Kidney (tissue), 14 donors: Measurements from ENCODE around the gene ZBED4. TPM values are rescaled to one million over a fixed set of nuclear protein-coding genes. Genes with fewer than 3 reads are reported as not detected.

ENCODE experiments used
- DNase-seq, 5 donors: peaks; one replicate each; pipeline ENCODE4 v3.0.0-alpha.2; 2013 to 2020
- FAIRE-seq: peaks from 2 replicates; lab custom pipeline; 2012; peaks lifted over from hg19 to GRCh38; lab: Jason Lieb, UNC
- H3K27ac ChIP-seq, 2 donors: one replicate each; pipeline ENCODE4 v1.7.0; 2013; ENCODE audit warnings: low read depth in 2 of 2, low read length in 2 of 2, inconsistent platforms in 1 of 2
- H3K27me3 ChIP-seq: one replicate; pipeline ENCODE4 v1.7.1; 2013; ENCODE audit warnings: low read length, inconsistent platforms; ENCODE audit not compliant: control insufficient read depth, insufficient read depth
- H3K36me3 ChIP-seq, 3 donors: one replicate each; pipeline versions ENCODE4 v1.7.0 to v1.7.1; 2013; ENCODE audit warnings: low read length in 3 of 3, control low read depth in 1 of 3, inconsistent platforms in 1 of 3; ENCODE audit not compliant: insufficient read depth in 3 of 3, control insufficient read depth in 2 of 3
- H3K4me1 ChIP-seq, 3 donors: one replicate each; pipeline versions ENCODE4 v1.7.0 to v1.7.1; 2013; ENCODE audit warnings: low read length in 3 of 3, inconsistent platforms in 1 of 3, low read depth in 1 of 3; ENCODE audit not compliant: control insufficient read depth in 2 of 3, insufficient read depth in 2 of 3
- H3K4me3 ChIP-seq, 3 donors: one replicate each; pipeline versions ENCODE4 v1.7.0 to v1.8.1; 2013; ENCODE audit warnings: low read length in 3 of 3, control low read depth in 1 of 3, inconsistent platforms in 1 of 3
- H3K9ac ChIP-seq, 3 donors: one replicate each; pipeline versions ENCODE4 v1.7.0 to v1.7.1; 2013; ENCODE audit warnings: low read length in 3 of 3, control low read depth in 1 of 3, inconsistent platforms in 1 of 3
- H3K9me3 ChIP-seq, 3 donors: one replicate each; pipeline versions ENCODE4 v1.7.0 to v1.7.1; 2013; ENCODE audit warnings: low read length in 3 of 3, control low read depth in 1 of 3, inconsistent platforms in 1 of 3; ENCODE audit not compliant: control insufficient read depth in 2 of 3, insufficient read depth in 1 of 3
- CTCF ChIP-seq: IDR thresholded peaks from 3 replicates; pipeline ENCODE4 v1.5.1; 2012; ENCODE audit warnings: mild to moderate bottlenecking, moderate library complexity, borderline replicate concordance; ENCODE audit not compliant: insufficient read depth; ENCODE audit errors: extremely low read depth
- intact Hi-C: fragments of 100-400 bp; cut with DNase I; formaldehyde crosslinking; loops from one replicate; pipeline ENCODE4 v1.11.1; 2022
- polyA plus RNA-seq: library from polyadenylated mRNA; stranded (reverse); fragments of 350-450 nt; fragmentation: Illumina TruSeq; extraction: RNeasy Lipid Tissue Mini Kit (QIAGEN cat#74804); gene quantifications from one replicate; pipeline ENCODE4 v1.2.3, GENCODE V29; 2014; ENCODE audit warnings: low read depth, low replicate concordance; ENCODE audit not compliant: insufficient read depth
- total RNA-seq: library from RNA; stranded (reverse); fragmentation: NEBNext Ultra II Directional; extraction: Animal tissue kit (Norgen Biotek cat#: 25700); gene quantifications from one replicate; pipeline ENCODE4 v1.2.1, GENCODE V29; 2021
- donor health status: control.
- donor health status: control.
- donor health status: control.
- donor health status: control.
- donor health status: control.
- donor health status: DM: yes; HTN: yes; CAD: no.
- donor health status: Normal renal cell carcinoma (clear cell type).

ZBED4 gene
- total and polyA plus RNA-seq, 2 donors from 2014 or later = 2.1 to 12.9 TPM

GRCh38 chr22:49812838-49813237 is 40.8 kb upstream of the ZBED4 start:
- Histone ChIP-seq H3K27me3 (no peaks in the 10 kb centered on the region), H3K9me3 (no peaks in the 10 kb centered on the region), H3K4me3 (no peak overlapping the region), H3K27ac (no peak overlapping the region), H3K4me1 (peaks cover 0 to 14% (median 6%) of the 10 kb centered on the region in 3 donors), H3K36me3 (peaks cover 0 to 20% (median 4%) of the 10 kb centered on the region in 3 donors), H3K9ac (no peak overlapping the region)
- DNase-seq (peak in 1 of 5 donors; percentile 32), FAIRE-seq (no peak)
- no peak for TF ChIP-seq CTCF
- intact Hi-C loops = no loop called here

GRCh38 chr22:49814164-49814686 is 39.4 kb upstream of the ZBED4 start:
- DNase-seq (no peak), FAIRE-seq (no peak)
- Histone ChIP-seq H3K36me3 (peaks cover 0 to 26% (median 4%) of the 10 kb centered on the region in 3 donors), H3K9ac (no peak overlapping the region), H3K9me3 (no peaks in the 10 kb centered on the region), H3K27me3 (no peaks in the 10 kb centered on the region), H3K27ac (no peak overlapping the region), H3K4me3 (no peak overlapping the region), H3K4me1 (peaks cover 0 to 12% (median 6%) of the 10 kb centered on the region in 3 donors)
- intact Hi-C loops = no loop called here
- no peak for TF ChIP-seq CTCF

- no peak for FAIRE-seq
- Histone ChIP-seq H3K36me3 (peaks cover 0 to 26% (median 4%) of the 10 kb centered on the region in 3 donors), H3K9me3 (no peaks in the 10 kb centered on the region), H3K27ac (no peak overlapping the region), H3K9ac (no peak overlapping the region), H3K27me3 (no peaks in the 10 kb centered on the region), H3K4me1 (peaks cover 0 to 12% (median 6%) of the 10 kb centered on the region in 3 donors), H3K4me3 (no peak overlapping the region)
- no peak for DNase-seq
- TF ChIP-seq CTCF = no peak
- intact Hi-C loops = no loop called here
These were observed 38.8 kb upstream of the ZBED4 start for GRCh38 chr22:49814856-49815255.
